IPS-18c (cell line): ENCODE results near the gene KRTAP21-3.
"Not testable (repeated sequence)": the region's sequence is repeated elsewhere in the genome, so short reads cannot be mapped to it uniquely, and the experiment has no call there.

Experiments used
- H3K4me3 ChIP-seq: 2 replicates; pipeline ENCODE4 v1.7.0; 2013; ENCODE audit warnings: low read depth, mild to moderate bottlenecking, low read length, moderate library complexity; ENCODE audit not compliant: insufficient read depth
- H3K9me3 ChIP-seq: one replicate; pipeline ENCODE4 v1.6.1; 2013; ENCODE audit warnings: mild to moderate bottlenecking, low read length, moderate library complexity; ENCODE audit not compliant: control insufficient read depth, insufficient read depth

The KRTAP21-3 gene

GRCh38 chr21:30718239-30718909, at the start of gene KRTAP21-3:
Gene KRTAP21-3 (minus strand): TSS chr21:30718777. CDS start chr21:30718759, 18 bp downstream.
- Histone ChIP-seq H3K4me3 (no peak within 1 kb of the TSS), H3K9me3 (no peaks in the 10 kb centered on the region)

- Histone ChIP-seq H3K9me3 (no peaks in the 10 kb centered on the region), H3K4me3 (no peak overlapping the region)
Measured at GRCh38 chr21:30760776-30761175, 42.2 kb upstream of the KRTAP21-3 start.

GRCh38 chr21:30758306-30758705, 39.7 kb upstream of the KRTAP21-3 start:
- H3K9me3 ChIP-seq: no peaks in the 10 kb centered on the region
- no peak overlapping the region for H3K4me3 ChIP-seq

GRCh38 chr21:30755328-30755727, 36.8 kb upstream of the KRTAP21-3 start, which contains the start of gene KRTAP21-1:
Gene KRTAP21-1 (minus strand): TSS chr21:30755428. CDS start chr21:30755378, 50 bp downstream.
- not testable (repeated sequence) for H3K4me3 ChIP-seq, H3K9me3 ChIP-seq

GRCh38 chr21:30747159-30747558, 28.6 kb upstream of the KRTAP21-3 start, which contains the start of gene KRTAP21-2:
Gene KRTAP21-2 (minus strand): TSS chr21:30747259. CDS start chr21:30747202, 57 bp downstream.
- H3K4me3 ChIP-seq: no peak within 1 kb of the TSS

GRCh38 chr21:30740462-30740861, 21.9 kb upstream of the KRTAP21-3 start:
- Histone ChIP-seq H3K9me3 (no peaks in the 10 kb centered on the region), H3K4me3 (no peak overlapping the region)

More at GRCh38 chr21:30747159-30747558, 28.6 kb upstream of the KRTAP21-3 start, which contains the start of gene KRTAP21-2:
- H3K9me3 ChIP-seq: no peaks in the 10 kb centered on the region

GRCh38 chr21:30733026-30733425, 14.4 kb upstream of the KRTAP21-3 start:
- H3K4me3 ChIP-seq: no peak overlapping the region
- H3K9me3 ChIP-seq: no peaks in the 10 kb centered on the region

- no peak overlapping the region for H3K4me3 ChIP-seq
- H3K9me3 ChIP-seq: no peaks in the 10 kb centered on the region
Measured at GRCh38 chr21:30726726-30727125, 8.1 kb upstream of the KRTAP21-3 start.

- H3K9me3 ChIP-seq: no peaks in the 10 kb centered on the region
Measured at GRCh38 chr21:30719401-30719800, 824 bp upstream of the KRTAP21-3 start.

GRCh38 chr21:30717105-30717504, 1.5 kb downstream of the KRTAP21-3 start:
- no peak overlapping the region for H3K4me3 ChIP-seq
- H3K9me3 ChIP-seq: no peaks in the 10 kb centered on the region

More at GRCh38 chr21:30719401-30719800, 824 bp upstream of the KRTAP21-3 start:
- H3K4me3 ChIP-seq: no peak overlapping the region

GRCh38 chr21:30714946-30715345, 3.6 kb downstream of the KRTAP21-3 start:
- Histone ChIP-seq H3K4me3 (no peak overlapping the region), H3K9me3 (no peaks in the 10 kb centered on the region)

- no peaks in the 10 kb centered on the region for H3K9me3 ChIP-seq
Measured at GRCh38 chr21:30714456-30714855, 4.1 kb downstream of the KRTAP21-3 start.

GRCh38 chr21:30713766-30714165, 4.8 kb downstream of the KRTAP21-3 start:
- no peak overlapping the region for H3K4me3 ChIP-seq
- H3K9me3 ChIP-seq: no peaks in the 10 kb centered on the region

More at GRCh38 chr21:30714456-30714855, 4.1 kb downstream of the KRTAP21-3 start:
- no peak overlapping the region for H3K4me3 ChIP-seq

GRCh38 chr21:30710499-30710898, 8.1 kb downstream of the KRTAP21-3 start:
- no peaks in the 10 kb centered on the region for H3K9me3 ChIP-seq
- H3K4me3 ChIP-seq: no peak overlapping the region

GRCh38 chr21:30707409-30707808, 11.2 kb downstream of the KRTAP21-3 start:
- H3K4me3 ChIP-seq: no peak overlapping the region
- no peaks in the 10 kb centered on the region for H3K9me3 ChIP-seq

GRCh38 chr21:30695956-30696355, 22.6 kb downstream of the KRTAP21-3 start:
- H3K4me3 ChIP-seq: no peak overlapping the region
- no peaks in the 10 kb centered on the region for H3K9me3 ChIP-seq

GRCh38 chr21:30689822-30690221, 28.8 kb downstream of the KRTAP21-3 start:
- Histone ChIP-seq H3K9me3 (no peaks in the 10 kb centered on the region), H3K4me3 (no peak overlapping the region)

GRCh38 chr21:30684506-30684905, 34.1 kb downstream of the KRTAP21-3 start:
- Histone ChIP-seq H3K9me3 (no peaks in the 10 kb centered on the region), H3K4me3 (no peak overlapping the region)

GRCh38 chr21:30680586-30680985, 38.0 kb downstream of the KRTAP21-3 start:
- Histone ChIP-seq H3K9me3 (no peaks in the 10 kb centered on the region), H3K4me3 (no peak overlapping the region)
